ENCODE results near the gene FXN.

The FXN gene

DNA sequence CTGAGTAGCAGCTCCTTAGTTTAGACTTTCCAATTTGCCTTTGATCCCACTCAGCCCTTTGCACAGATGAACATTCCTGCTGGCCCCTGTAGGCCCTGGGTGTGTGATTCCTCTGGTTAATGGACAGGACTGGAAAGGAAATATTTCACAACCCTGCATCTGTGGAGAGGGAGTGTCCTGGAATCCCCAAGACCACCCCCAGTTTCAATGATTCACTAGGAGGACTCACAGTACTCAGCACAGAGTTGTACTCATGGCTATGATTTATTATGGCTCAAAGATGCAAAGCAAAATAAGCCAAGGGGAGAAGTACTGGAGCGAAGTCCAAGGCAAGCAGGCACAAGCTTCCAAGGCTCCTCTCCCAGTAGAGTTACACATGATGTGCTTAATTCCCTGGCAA, 96.1 kb downstream of the FXN start:
- Histone ChIP-seq H3K27me3 (ENCODE audit: control insufficient read depth in 5 of 5, insufficient read depth in 4 of 5, low read length in 5 of 5) (no peaks in the 10 kb centered on the region), H3K9me3 (ENCODE audit: control insufficient read depth in 5 of 5, low read length in 5 of 5) (no peaks in the 10 kb centered on the region), H3K27ac (ENCODE audit: low read depth, low read length) (no peak overlapping the region), H3K4me3 (ENCODE audit: low read depth in 1 of 5, low read length in 5 of 5) (no peak overlapping the region), H3K9ac (ENCODE audit: low read length in 5 of 5) (no peak overlapping the region), H3K36me3 (ENCODE audit: control insufficient read depth in 5 of 5, insufficient read depth in 5 of 5, low read length in 5 of 5) (peaks cover 0 to 4% (median 0%) of the 10 kb centered on the region in 5 donors), H3K4me1 (ENCODE audit: control insufficient read depth in 5 of 5, insufficient read depth in 5 of 5, low read length in 5 of 5) (peaks cover 0 to 23% (median 17%) of the 10 kb centered on the region in 5 donors)

- H3K9ac ChIP-seq (ENCODE audit: low read length in 5 of 5), result no peak overlapping the region
- H3K4me3 ChIP-seq (ENCODE audit: low read depth in 1 of 5, low read length in 5 of 5), result no peak overlapping the region
- H3K27me3 ChIP-seq (ENCODE audit: control insufficient read depth in 5 of 5, insufficient read depth in 4 of 5, low read length in 5 of 5), result no peaks in the 10 kb centered on the region
- no peaks in the 10 kb centered on the region for H3K9me3 ChIP-seq (ENCODE audit: control insufficient read depth in 5 of 5, low read length in 5 of 5)
- peaks cover 0 to 4% (median 0%) of the 10 kb centered on the region in 5 donors for H3K36me3 ChIP-seq (ENCODE audit: control insufficient read depth in 5 of 5, insufficient read depth in 5 of 5, low read length in 5 of 5)
- no peak overlapping the region for H3K27ac ChIP-seq (ENCODE audit: low read depth, low read length)
- peaks cover 0 to 25% (median 17%) of the 10 kb centered on the region in 5 donors for H3K4me1 ChIP-seq (ENCODE audit: control insufficient read depth in 5 of 5, insufficient read depth in 5 of 5, low read length in 5 of 5)
These were observed 96.8 kb downstream of the FXN start for GRCh38 chr9:69132361-69132760.

GRCh38 chr9:69134412-69134811, 98.9 kb downstream of the FXN start:
- peaks cover 0 to 4% (median 0%) of the 10 kb centered on the region in 5 donors for H3K36me3 ChIP-seq (ENCODE audit: control insufficient read depth in 5 of 5, insufficient read depth in 5 of 5, low read length in 5 of 5)
- no peak overlapping the region for H3K4me3 ChIP-seq (ENCODE audit: low read depth in 1 of 5, low read length in 5 of 5)
- H3K9ac ChIP-seq (ENCODE audit: low read length in 5 of 5), result no peak overlapping the region
- H3K9me3 ChIP-seq (ENCODE audit: control insufficient read depth in 5 of 5, low read length in 5 of 5), result no peaks in the 10 kb centered on the region
- H3K27me3 ChIP-seq (ENCODE audit: control insufficient read depth in 5 of 5, insufficient read depth in 4 of 5, low read length in 5 of 5), result no peaks in the 10 kb centered on the region
- no peak overlapping the region for H3K27ac ChIP-seq (ENCODE audit: low read depth, low read length)
- peaks cover 0 to 25% (median 17%) of the 10 kb centered on the region in 5 donors for H3K4me1 ChIP-seq (ENCODE audit: control insufficient read depth in 5 of 5, insufficient read depth in 5 of 5, low read length in 5 of 5)

GRCh38 chr9:69136185-69136584, 100.6 kb downstream of the FXN start:
- Histone ChIP-seq H3K27me3 (ENCODE audit: control insufficient read depth in 5 of 5, insufficient read depth in 4 of 5, low read length in 5 of 5) (no peaks in the 10 kb centered on the region), H3K4me1 (ENCODE audit: control insufficient read depth in 5 of 5, insufficient read depth in 5 of 5, low read length in 5 of 5) (peaks cover 0 to 17% (median 11%) of the 10 kb centered on the region in 5 donors), H3K27ac (ENCODE audit: low read depth, low read length) (no peak overlapping the region), H3K9me3 (ENCODE audit: control insufficient read depth in 5 of 5, low read length in 5 of 5) (no peaks in the 10 kb centered on the region), H3K9ac (ENCODE audit: low read length in 5 of 5) (no peak overlapping the region), H3K36me3 (ENCODE audit: control insufficient read depth in 5 of 5, insufficient read depth in 5 of 5, low read length in 5 of 5) (peaks cover 0 to 4% (median 0%) of the 10 kb centered on the region in 5 donors), H3K4me3 (ENCODE audit: low read depth in 1 of 5, low read length in 5 of 5) (no peak overlapping the region)

DNA sequence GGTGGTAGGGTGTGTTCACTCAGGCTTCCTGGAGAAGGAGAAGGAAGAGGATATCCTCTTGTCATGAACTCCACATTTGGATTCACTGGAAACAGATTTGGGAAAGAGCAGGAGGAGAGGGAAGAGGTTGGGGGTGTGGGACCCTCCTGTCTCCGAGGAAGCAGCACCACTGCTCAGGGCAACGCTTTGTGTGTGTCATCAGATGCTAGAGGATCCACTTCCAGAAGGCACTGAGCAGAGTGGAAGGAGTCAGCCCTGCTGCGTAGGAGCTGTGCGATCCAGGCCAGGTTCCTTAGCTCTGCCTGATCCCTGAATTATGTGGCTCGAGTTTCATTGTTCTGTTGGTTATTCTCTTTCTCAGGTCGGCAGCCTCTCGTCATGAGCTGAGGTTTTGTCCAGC, 101.2 kb downstream of the FXN start:
- no peak overlapping the region for H3K27ac ChIP-seq (ENCODE audit: low read depth, low read length)

DNA sequence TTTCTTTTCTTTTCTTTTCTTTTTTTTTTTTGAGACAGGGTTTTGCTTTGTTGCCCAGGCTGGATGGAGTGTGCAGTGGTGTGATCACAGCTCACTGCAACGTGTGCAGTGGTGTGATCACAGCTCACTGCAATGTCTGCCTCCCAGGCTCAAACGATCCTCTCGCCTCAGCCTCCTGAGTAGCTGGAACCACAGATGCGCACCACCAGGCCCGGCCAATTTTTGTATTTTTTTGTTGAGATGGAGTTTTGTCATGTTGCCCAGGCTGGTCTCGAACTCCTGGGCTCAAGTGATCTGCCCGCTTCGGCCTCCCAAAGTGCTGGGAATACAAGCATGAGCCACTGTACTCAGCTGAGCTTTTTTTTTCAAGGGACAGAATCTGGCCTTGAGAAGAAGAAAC, 101.8 kb downstream of the FXN start:
- H3K4me3 ChIP-seq (ENCODE audit: low read depth in 1 of 5, low read length in 5 of 5), result no peak overlapping the region
- H3K36me3 ChIP-seq (ENCODE audit: control insufficient read depth in 5 of 5, insufficient read depth in 5 of 5, low read length in 5 of 5), result peaks cover 0 to 4% (median 0%) of the 10 kb centered on the region in 5 donors
- no peak overlapping the region for H3K27ac ChIP-seq (ENCODE audit: low read depth, low read length)
- peaks cover 0 to 13% (median 0%) of the 10 kb centered on the region in 5 donors for H3K4me1 ChIP-seq (ENCODE audit: control insufficient read depth in 5 of 5, insufficient read depth in 5 of 5, low read length in 5 of 5)
- H3K27me3 ChIP-seq (ENCODE audit: control insufficient read depth in 5 of 5, insufficient read depth in 4 of 5, low read length in 5 of 5), result no peaks in the 10 kb centered on the region
- H3K9ac ChIP-seq (ENCODE audit: low read length in 5 of 5), result no peak overlapping the region
- no peaks in the 10 kb centered on the region for H3K9me3 ChIP-seq (ENCODE audit: control insufficient read depth in 5 of 5, low read length in 5 of 5)

More for the DNA sequence above, 101.2 kb downstream of the FXN start:
- Histone ChIP-seq H3K4me3 (ENCODE audit: low read depth in 1 of 5, low read length in 5 of 5) (no peak overlapping the region), H3K9ac (ENCODE audit: low read length in 5 of 5) (no peak overlapping the region), H3K4me1 (ENCODE audit: control insufficient read depth in 5 of 5, insufficient read depth in 5 of 5, low read length in 5 of 5) (peaks cover 0 to 13% (median 5%) of the 10 kb centered on the region in 5 donors), H3K27me3 (ENCODE audit: control insufficient read depth in 5 of 5, insufficient read depth in 4 of 5, low read length in 5 of 5) (no peaks in the 10 kb centered on the region), H3K9me3 (ENCODE audit: control insufficient read depth in 5 of 5, low read length in 5 of 5) (no peaks in the 10 kb centered on the region), H3K36me3 (ENCODE audit: control insufficient read depth in 5 of 5, insufficient read depth in 5 of 5, low read length in 5 of 5) (peaks cover 0 to 4% (median 0%) of the 10 kb centered on the region in 5 donors)

DNA sequence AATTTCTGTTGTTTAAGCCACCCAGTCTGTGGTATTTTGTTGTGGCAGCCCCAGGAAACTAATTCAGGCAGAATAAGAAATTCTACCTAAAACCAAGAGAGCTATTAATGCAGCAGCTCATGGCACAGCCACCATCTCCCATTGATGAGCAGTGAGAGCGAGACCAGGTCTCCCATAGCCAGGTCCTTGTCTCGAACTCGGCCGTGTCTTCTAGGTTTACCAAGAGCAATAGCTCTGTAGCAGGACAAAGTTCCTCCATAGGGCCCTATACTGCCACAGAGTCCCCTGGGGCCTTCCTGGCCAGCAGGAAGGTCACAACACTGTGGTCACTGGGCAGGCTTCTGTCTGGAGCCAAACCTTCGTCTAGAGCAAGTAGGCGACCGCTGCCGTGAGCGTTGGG, 104.0 kb downstream of the FXN start:
- no peak overlapping the region for H3K27ac ChIP-seq (ENCODE audit: low read depth, low read length)
- no peaks in the 10 kb centered on the region for H3K9me3 ChIP-seq (ENCODE audit: control insufficient read depth in 5 of 5, low read length in 5 of 5)
- no peak overlapping the region for H3K9ac ChIP-seq (ENCODE audit: low read length in 5 of 5)
- no peaks in the 10 kb centered on the region for H3K27me3 ChIP-seq (ENCODE audit: control insufficient read depth in 5 of 5, insufficient read depth in 4 of 5, low read length in 5 of 5)
- H3K4me1 ChIP-seq (ENCODE audit: control insufficient read depth in 5 of 5, insufficient read depth in 5 of 5, low read length in 5 of 5), result peaks cover 0 to 15% (median 0%) of the 10 kb centered on the region in 5 donors
- no peaks in the 10 kb centered on the region for H3K36me3 ChIP-seq (ENCODE audit: control insufficient read depth in 5 of 5, insufficient read depth in 5 of 5, low read length in 5 of 5)
- no peak overlapping the region for H3K4me3 ChIP-seq (ENCODE audit: low read depth in 1 of 5, low read length in 5 of 5)

DNA sequence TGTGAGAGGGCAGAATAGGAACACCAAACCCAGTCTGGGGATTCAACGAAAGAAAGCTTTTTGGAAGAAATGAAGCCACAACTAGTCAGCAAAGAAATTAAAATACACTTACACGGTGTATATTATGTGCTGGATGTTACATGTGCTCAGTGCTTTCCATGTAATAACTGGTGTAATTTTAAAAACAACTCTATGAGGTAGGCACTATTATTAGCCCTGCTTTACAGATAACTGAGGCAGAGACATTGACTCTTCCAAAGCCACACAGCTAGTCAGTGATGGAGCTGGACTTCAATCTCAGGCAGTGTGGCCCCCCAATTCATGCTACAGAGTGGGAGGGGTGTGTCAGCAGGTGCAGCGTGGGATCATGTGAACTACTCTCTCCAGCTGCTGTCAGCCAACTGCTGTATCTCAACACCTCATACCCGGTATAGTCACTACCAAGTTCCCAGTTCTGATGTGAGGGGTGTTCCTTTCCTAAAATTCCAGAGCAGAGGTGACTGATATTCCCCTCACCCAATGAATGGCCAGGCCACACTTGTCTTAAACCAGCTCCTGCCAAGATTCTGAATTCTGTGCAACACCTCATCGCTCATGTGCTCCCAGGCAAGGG, 104.7 kb downstream of the FXN start:
- H3K9me3 ChIP-seq (ENCODE audit: control insufficient read depth in 5 of 5, low read length in 5 of 5), result no peaks in the 10 kb centered on the region
- H3K4me3 ChIP-seq (ENCODE audit: low read depth in 1 of 5, low read length in 5 of 5), result no peak overlapping the region
- H3K9ac ChIP-seq (ENCODE audit: low read length in 5 of 5), result no peak overlapping the region
- H3K36me3 ChIP-seq (ENCODE audit: control insufficient read depth in 5 of 5, insufficient read depth in 5 of 5, low read length in 5 of 5), result no peaks in the 10 kb centered on the region
- no peak overlapping the region for H3K27ac ChIP-seq (ENCODE audit: low read depth, low read length)
- no peaks in the 10 kb centered on the region for H3K27me3 ChIP-seq (ENCODE audit: control insufficient read depth in 5 of 5, insufficient read depth in 4 of 5, low read length in 5 of 5)
- H3K4me1 ChIP-seq (ENCODE audit: control insufficient read depth in 5 of 5, insufficient read depth in 5 of 5, low read length in 5 of 5), result peaks cover 0 to 15% (median 0%) of the 10 kb centered on the region in 5 donors

DNA sequence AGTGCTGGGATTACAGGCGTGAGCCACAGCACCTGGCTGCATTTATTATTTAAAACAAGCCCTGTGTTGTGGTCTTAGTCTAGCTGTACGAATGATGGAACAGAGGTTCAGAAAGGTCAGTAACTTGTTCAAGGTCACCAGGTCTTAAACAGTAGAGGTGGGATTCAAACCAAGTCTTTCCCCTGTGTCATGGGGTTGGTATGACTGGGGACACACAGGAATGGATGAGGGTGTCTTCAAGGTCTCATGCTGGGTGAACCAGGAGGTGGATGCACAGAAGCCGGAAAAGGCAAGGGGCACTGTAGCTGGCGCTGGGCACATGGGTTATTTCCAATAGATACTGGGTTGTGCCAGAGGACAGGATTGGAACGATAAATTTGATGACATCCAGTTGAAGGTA, 106.3 kb downstream of the FXN start:
- Histone ChIP-seq H3K27ac (ENCODE audit: low read depth, low read length) (no peak overlapping the region), H3K4me1 (ENCODE audit: control insufficient read depth in 5 of 5, insufficient read depth in 5 of 5, low read length in 5 of 5) (peaks cover 0 to 10% (median 0%) of the 10 kb centered on the region in 5 donors), H3K9me3 (ENCODE audit: control insufficient read depth in 5 of 5, low read length in 5 of 5) (no peaks in the 10 kb centered on the region), H3K9ac (ENCODE audit: low read length in 5 of 5) (no peak overlapping the region), H3K4me3 (ENCODE audit: low read depth in 1 of 5, low read length in 5 of 5) (no peak overlapping the region), H3K27me3 (ENCODE audit: control insufficient read depth in 5 of 5, insufficient read depth in 4 of 5, low read length in 5 of 5) (no peaks in the 10 kb centered on the region), H3K36me3 (ENCODE audit: control insufficient read depth in 5 of 5, insufficient read depth in 5 of 5, low read length in 5 of 5) (no peaks in the 10 kb centered on the region)

DNA sequence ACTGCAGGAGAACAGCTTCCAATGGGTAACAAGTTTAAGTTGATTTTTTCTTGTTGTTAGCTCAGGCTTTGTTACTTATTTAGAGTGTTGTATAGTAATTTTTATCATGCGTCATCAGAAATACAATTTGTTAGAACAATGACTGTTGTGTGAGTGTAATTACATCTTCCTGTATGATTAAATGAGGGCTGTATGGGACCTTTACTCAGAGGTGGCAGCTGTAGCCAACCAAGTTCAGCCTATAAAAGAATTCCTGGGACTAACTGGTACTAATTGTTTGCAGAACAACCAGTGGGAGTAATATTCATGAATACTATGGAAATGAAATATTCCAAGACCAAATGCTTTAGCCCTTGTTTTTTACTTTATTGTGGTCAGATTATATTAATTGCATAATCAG, 107.7 kb downstream of the FXN start:
- Histone ChIP-seq H3K4me1 (ENCODE audit: control insufficient read depth in 5 of 5, insufficient read depth in 5 of 5, low read length in 5 of 5) (peaks cover 0 to 10% (median 0%) of the 10 kb centered on the region in 5 donors), H3K9ac (ENCODE audit: low read length in 5 of 5) (no peak overlapping the region), H3K4me3 (ENCODE audit: low read depth in 1 of 5, low read length in 5 of 5) (no peak overlapping the region), H3K27ac (ENCODE audit: low read depth, low read length) (no peak overlapping the region), H3K36me3 (ENCODE audit: control insufficient read depth in 5 of 5, insufficient read depth in 5 of 5, low read length in 5 of 5) (no peaks in the 10 kb centered on the region), H3K9me3 (ENCODE audit: control insufficient read depth in 5 of 5, low read length in 5 of 5) (no peaks in the 10 kb centered on the region), H3K27me3 (ENCODE audit: control insufficient read depth in 5 of 5, insufficient read depth in 4 of 5, low read length in 5 of 5) (no peaks in the 10 kb centered on the region)
